Tibial nerve (tissue), 4 donors: Measurements from ENCODE around the gene LDHAL6B. TPM values are rescaled to one million over a fixed set of nuclear protein-coding genes. Genes with fewer than 3 reads are reported as not detected.

ENCODE experiments used
- DNase-seq, 2 donors: peaks; one replicate each; pipeline ENCODE4 v3.0.0-alpha.2; 2019; ENCODE audit warnings: low spot score in 2 of 2
- H3K27ac ChIP-seq, 4 donors: fragments of 200-600 bp; sonication (generic) in 3 of 4; one replicate each; pipeline ENCODE4 v1.5.1; 2017 to 2019; ENCODE audit warnings: mild to moderate bottlenecking in 1 of 4
- H3K27me3 ChIP-seq, 2 donors: fragments of 200-600 bp; sonication (generic) in 1 of 2; one replicate each; pipeline versions ENCODE4 v1.5.1 to v1.6.0; 2017 to 2019
- H3K36me3 ChIP-seq, 3 donors: fragments of 200-600 bp; sonication (generic); one replicate each; pipeline ENCODE4 v1.5.1; 2018 to 2019
- H3K4me1 ChIP-seq, 4 donors: fragments of 200-600 bp; sonication (generic) in 3 of 4; one replicate each; pipeline ENCODE4 v1.5.1; 2017 to 2019
- H3K4me3 ChIP-seq, 4 donors: fragments of 200-600 bp; sonication (generic) in 3 of 4; one replicate each; pipeline ENCODE4 v1.5.1; 2017 to 2019; ENCODE audit warnings: mild to moderate bottlenecking in 1 of 4, moderate library complexity in 1 of 4
- H3K9me3 ChIP-seq, 4 donors: fragments of 200-600 bp; sonication (generic) in 3 of 4; one replicate each; pipeline ENCODE4 v1.5.1; 2017 to 2019
- CTCF ChIP-seq, 5 experiments: fragments of 200-600 bp in 3 of 5; fragments of 450-650 bp in 2 of 5; sonication (generic) in 3 of 5; IDR thresholded peaks; one replicate each; pipeline ENCODE4 v1.5.1; 2016 to 2019; ENCODE audit warnings: antibody characterized with exemption in 5 of 5, mild to moderate bottlenecking in 3 of 5, moderate library complexity in 2 of 5
- EP300 ChIP-seq, 2 donors: sonication (generic); formaldehyde crosslinking; IDR thresholded peaks; one replicate each; pipeline ENCODE4 v1.6.1; 2017; ENCODE audit warnings: antibody characterized with exemption in 2 of 2, mild to moderate bottlenecking in 1 of 2
- POLR2A ChIP-seq, 2 donors: fragments of 450-650 bp; IDR thresholded peaks; one replicate each; pipeline ENCODE4 v1.6.1; 2017; ENCODE audit warnings: antibody characterized with exemption in 2 of 2, mild to moderate bottlenecking in 2 of 2, moderate library complexity in 2 of 2
- WGBS, 2 donors: methylation state at CpG; one replicate each; pipeline ENCODE4 v1.1.5; 2018; 5-methylcytosine and 5-hydroxymethylcytosine counted together
- total RNA-seq, 4 donors: library from RNA; depleted of rRNA; stranded (reverse); fragments of >200 nt; gene quantifications; one replicate each; pipeline ENCODE4 v1.1.0, GENCODE V29; 2016

LDHAL6B gene
- total RNA-seq: not detected

GRCh38 chr15:59206623-59207183 is at the start of gene LDHAL6B:
Gene LDHAL6B (plus strand): TSS chr15:59206843. CDS start chr15:59206941, 98 bp downstream.
- no peaks in the 10 kb centered on the region for H3K9me3 ChIP-seq

GRCh38 chr15:59157396-59157795 is 49.2 kb upstream of the LDHAL6B start:
- peaks cover 0 to 99% (median 10%) of the 10 kb centered on the region in 3 donors for H3K36me3 ChIP-seq

More at GRCh38 chr15:59206623-59207183, at the start of gene LDHAL6B:
- TF ChIP-seq EP300 (IDR thresholded peaks at IDR 0.05): no peak
- TF ChIP-seq CTCF (IDR thresholded peaks at IDR 0.05): no peak
- no peak for TF ChIP-seq POLR2A (IDR thresholded peaks at IDR 0.05)
- H3K36me3 ChIP-seq: peaks cover 0 to 85% (median 3%) of the 10 kb centered on the region in 3 donors
- no peak within 1 kb of the TSS for H3K27ac ChIP-seq
- 92 to 96% methylated on average over 30 of the region's 30 CpGs for WGBS, 2 donors
- DNase-seq: no peak
- H3K4me3 ChIP-seq: no peak within 1 kb of the TSS
- H3K27me3 ChIP-seq: no peaks in the 10 kb centered on the region
- H3K4me1 ChIP-seq: no peaks in the 10 kb centered on the region

GRCh38 chr15:59157840-59158700 is 48.6 kb upstream of the LDHAL6B start:
- TF ChIP-seq POLR2A (IDR thresholded peaks at IDR 0.05) (no peak), CTCF (IDR thresholded peaks at IDR 0.05) (no peak), EP300 (IDR thresholded peaks at IDR 0.05) (no peak)
- H3K27ac ChIP-seq: no peak overlapping the region

More at GRCh38 chr15:59157396-59157795, 49.2 kb upstream of the LDHAL6B start:
- Histone ChIP-seq H3K9me3 (no peaks in the 10 kb centered on the region), H3K4me1 (no peaks in the 10 kb centered on the region), H3K4me3 (no peak overlapping the region), H3K27ac (no peak overlapping the region), H3K27me3 (no peaks in the 10 kb centered on the region)
- 82 to 94% methylated on average over 5 of the region's 5 CpGs for WGBS, 2 donors
- no peak for DNase-seq
- no peak for TF ChIP-seq EP300 (IDR thresholded peaks at IDR 0.05)
- TF ChIP-seq CTCF (IDR thresholded peaks at IDR 0.05): no peak
- no peak for TF ChIP-seq POLR2A (IDR thresholded peaks at IDR 0.05)

GRCh38 chr15:59158701-59159034 is 48.0 kb upstream of the LDHAL6B start:
- Histone ChIP-seq H3K36me3 (peaks cover 0 to 92% (median 10%) of the 10 kb centered on the region in 3 donors), H3K4me3 (no peak overlapping the region), H3K4me1 (no peaks in the 10 kb centered on the region), H3K27me3 (no peaks in the 10 kb centered on the region), H3K27ac (no peak overlapping the region), H3K9me3 (no peaks in the 10 kb centered on the region)
- no peak for DNase-seq
- WGBS, 2 donors: 86 to 88% methylated on average over 7 of the region's 7 CpGs
- TF ChIP-seq CTCF (IDR thresholded peaks at IDR 0.05) (no peak), POLR2A (IDR thresholded peaks at IDR 0.05) (no peak), EP300 (IDR thresholded peaks at IDR 0.05) (no peak)

More at GRCh38 chr15:59157840-59158700, 48.6 kb upstream of the LDHAL6B start:
- Histone ChIP-seq H3K36me3 (peaks cover 0 to 98% (median 10%) of the 10 kb centered on the region in 3 donors), H3K27me3 (no peaks in the 10 kb centered on the region), H3K9me3 (no peaks in the 10 kb centered on the region), H3K4me3 (no peak overlapping the region), H3K4me1 (no peaks in the 10 kb centered on the region)
- WGBS, 2 donors: 71 to 73% methylated on average over 9 of the region's 9 CpGs
- no peak for DNase-seq

- Histone ChIP-seq H3K9me3 (no peaks in the 10 kb centered on the region), H3K36me3 (peaks cover 0 to 91% (median 10%) of the 10 kb centered on the region in 3 donors), H3K4me1 (no peaks in the 10 kb centered on the region), H3K4me3 (no peak overlapping the region), H3K27me3 (no peaks in the 10 kb centered on the region), H3K27ac (no peak overlapping the region)
- DNase-seq: no peak
- TF ChIP-seq POLR2A (IDR thresholded peaks at IDR 0.05): no peak
- TF ChIP-seq CTCF (IDR thresholded peaks at IDR 0.05): no peak
- TF ChIP-seq EP300 (IDR thresholded peaks at IDR 0.05): no peak
- WGBS, 2 donors: 91 to 94% methylated on average over 8 to 9 of the region's 9 CpGs
Measured at GRCh38 chr15:59159210-59159609, 47.4 kb upstream of the LDHAL6B start.
